Measurements from ENCODE around the gene ESPN.
A peak's percentile ranks its signal among the peaks of the same experiment; 100 is the strongest.

The ESPN gene, protein sequence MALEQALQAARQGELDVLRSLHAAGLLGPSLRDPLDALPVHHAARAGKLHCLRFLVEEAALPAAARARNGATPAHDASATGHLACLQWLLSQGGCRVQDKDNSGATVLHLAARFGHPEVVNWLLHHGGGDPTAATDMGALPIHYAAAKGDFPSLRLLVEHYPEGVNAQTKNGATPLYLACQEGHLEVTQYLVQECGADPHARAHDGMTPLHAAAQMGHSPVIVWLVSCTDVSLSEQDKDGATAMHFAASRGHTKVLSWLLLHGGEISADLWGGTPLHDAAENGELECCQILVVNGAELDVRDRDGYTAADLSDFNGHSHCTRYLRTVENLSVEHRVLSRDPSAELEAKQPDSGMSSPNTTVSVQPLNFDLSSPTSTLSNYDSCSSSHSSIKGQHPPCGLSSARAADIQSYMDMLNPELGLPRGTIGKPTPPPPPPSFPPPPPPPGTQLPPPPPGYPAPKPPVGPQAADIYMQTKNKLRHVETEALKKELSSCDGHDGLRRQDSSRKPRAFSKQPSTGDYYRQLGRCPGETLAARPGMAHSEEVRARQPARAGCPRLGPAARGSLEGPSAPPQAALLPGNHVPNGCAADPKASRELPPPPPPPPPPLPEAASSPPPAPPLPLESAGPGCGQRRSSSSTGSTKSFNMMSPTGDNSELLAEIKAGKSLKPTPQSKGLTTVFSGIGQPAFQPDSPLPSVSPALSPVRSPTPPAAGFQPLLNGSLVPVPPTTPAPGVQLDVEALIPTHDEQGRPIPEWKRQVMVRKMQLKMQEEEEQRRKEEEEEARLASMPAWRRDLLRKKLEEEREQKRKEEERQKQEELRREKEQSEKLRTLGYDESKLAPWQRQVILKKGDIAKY

DNA sequence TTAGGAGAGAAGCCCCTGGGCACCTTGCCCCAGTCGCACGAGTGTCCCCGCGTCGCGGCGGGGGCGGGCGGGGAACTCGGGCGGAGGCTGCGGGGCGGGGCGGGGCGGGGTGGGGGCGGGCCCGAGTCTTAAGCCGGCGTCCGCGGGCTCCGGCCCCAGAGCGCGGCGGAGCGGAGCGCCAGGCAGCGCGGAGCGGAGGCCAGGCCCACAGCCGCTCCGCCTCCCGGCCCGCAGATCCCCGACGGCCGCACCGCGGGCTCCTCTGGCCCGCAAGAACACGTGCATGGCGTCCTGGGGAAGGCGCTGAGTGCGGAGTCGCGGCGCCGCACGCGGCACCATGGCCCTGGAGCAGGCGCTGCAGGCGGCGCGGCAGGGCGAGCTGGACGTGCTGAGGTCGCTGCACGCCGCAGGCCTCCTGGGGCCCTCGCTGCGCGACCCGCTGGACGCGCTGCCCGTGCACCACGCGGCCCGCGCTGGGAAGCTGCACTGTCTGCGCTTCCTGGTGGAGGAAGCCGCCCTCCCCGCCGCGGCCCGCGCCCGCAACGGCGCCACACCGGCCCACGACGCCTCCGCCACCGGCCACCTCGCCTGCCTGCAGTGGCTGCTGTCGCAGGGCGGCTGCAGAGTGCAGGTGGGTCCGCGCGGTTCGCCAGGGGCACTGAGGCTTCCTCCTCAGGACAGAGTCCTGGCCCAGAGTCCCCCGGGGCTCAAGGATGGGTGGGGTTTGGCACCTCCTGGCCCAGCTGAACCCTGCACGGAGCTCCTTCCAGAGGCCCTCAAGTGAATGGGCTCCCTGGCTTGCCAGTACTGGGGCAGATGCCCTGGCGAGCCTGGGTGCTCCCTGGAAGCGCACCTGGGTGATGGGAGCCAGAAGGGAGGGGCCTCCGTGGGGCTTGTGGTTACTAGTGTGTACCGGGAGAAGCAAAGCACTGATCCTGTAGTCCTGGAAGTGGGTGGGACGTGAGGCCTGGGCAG lies at the start of gene ESPN:
TSS of gene ESPN (plus strand) at position 158 of the 975 bp plus-strand sequence. CDS start at position 338, 180 bp downstream.
- no peaks in the 10 kb centered on the region for H3K36me3 ChIP-seq (ENCODE audit: insufficient read depth, low read length)
- peaks cover 52 to 71% of the 10 kb centered on the region in 2 donors for H3K27me3 ChIP-seq (ENCODE audit: control insufficient read depth in 1 of 2, insufficient read depth in 2 of 2, low read length in 2 of 2)
- peaks cover 5% of the 10 kb centered on the region for H3K4me1 ChIP-seq (ENCODE audit: insufficient read depth, low read length)
- no peak within 1 kb of the TSS for H3K4me3 ChIP-seq (ENCODE audit: low read depth in 1 of 2, low read length in 2 of 2)
- no peaks in the 10 kb centered on the region for H3K9me3 ChIP-seq (ENCODE audit: low read length)
- no peak within 1 kb of the TSS for H3K9ac ChIP-seq (ENCODE audit: low read length)
- no peak within 1 kb of the TSS for H3K27ac ChIP-seq (ENCODE audit: low read depth, low read length)

- H3K27ac ChIP-seq (ENCODE audit: low read depth, low read length), result no peak overlapping the region
- no peaks in the 10 kb centered on the region for H3K9me3 ChIP-seq (ENCODE audit: low read length)
- no peaks in the 10 kb centered on the region for H3K27me3 ChIP-seq (ENCODE audit: control insufficient read depth in 1 of 2, insufficient read depth in 2 of 2, low read length in 2 of 2)
- no peaks in the 10 kb centered on the region for H3K36me3 ChIP-seq (ENCODE audit: insufficient read depth, low read length)
- no peaks in the 10 kb centered on the region for H3K4me1 ChIP-seq (ENCODE audit: insufficient read depth, low read length)
- H3K4me3 ChIP-seq (ENCODE audit: low read depth in 1 of 2, low read length in 2 of 2), result no peak overlapping the region
- H3K9ac ChIP-seq (ENCODE audit: low read length), result no peak overlapping the region
Measured at GRCh38 chr1:6378096-6378746, 46.4 kb upstream of the ESPN start.

DNA sequence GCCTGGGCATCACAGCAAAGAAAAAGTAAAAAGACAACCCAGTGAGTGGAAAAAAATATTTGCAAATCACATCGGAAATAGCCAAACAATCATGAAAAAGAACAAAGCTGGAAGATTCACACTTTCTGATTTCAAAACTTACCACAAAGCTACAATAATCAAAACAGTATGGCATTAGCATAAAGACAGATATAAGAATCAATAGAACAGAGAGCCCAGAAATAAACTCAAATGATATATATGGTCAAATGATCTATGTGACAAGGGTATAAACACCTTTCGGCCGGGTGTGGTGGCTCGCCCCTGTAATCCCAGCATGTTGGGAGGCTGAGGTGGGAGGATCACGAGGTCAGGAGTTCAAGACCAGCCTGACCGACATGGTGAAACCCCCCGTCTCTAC lies 44.5 kb upstream of the ESPN start:
- Histone ChIP-seq H3K27me3 (ENCODE audit: control insufficient read depth in 1 of 2, insufficient read depth in 2 of 2, low read length in 2 of 2) (no peaks in the 10 kb centered on the region), H3K36me3 (ENCODE audit: insufficient read depth, low read length) (no peaks in the 10 kb centered on the region), H3K4me3 (ENCODE audit: low read depth in 1 of 2, low read length in 2 of 2) (no peak overlapping the region), H3K27ac (ENCODE audit: low read depth, low read length) (no peak overlapping the region), H3K4me1 (ENCODE audit: insufficient read depth, low read length) (peaks cover 8% of the 10 kb centered on the region), H3K9ac (ENCODE audit: low read length) (no peak overlapping the region), H3K9me3 (ENCODE audit: low read length) (no peaks in the 10 kb centered on the region)

- Histone ChIP-seq H3K4me1 (ENCODE audit: insufficient read depth, low read length) (peaks cover 20% of the 10 kb centered on the region), H3K4me3 (ENCODE audit: low read depth in 1 of 2, low read length in 2 of 2) (no peak overlapping the region), H3K36me3 (ENCODE audit: insufficient read depth, low read length) (no peaks in the 10 kb centered on the region), H3K27me3 (ENCODE audit: control insufficient read depth in 1 of 2, insufficient read depth in 2 of 2, low read length in 2 of 2) (no peaks in the 10 kb centered on the region), H3K9ac (ENCODE audit: low read length) (no peak overlapping the region), H3K27ac (ENCODE audit: low read depth, low read length) (peak overlapping the region; percentile 87), H3K9me3 (ENCODE audit: low read length) (no peaks in the 10 kb centered on the region)
Measured at GRCh38 chr1:6384135-6384534, 40.4 kb upstream of the ESPN start.

GRCh38 chr1:6384962-6385361 lies 39.6 kb upstream of the ESPN start:
- Histone ChIP-seq H3K9me3 (ENCODE audit: low read length) (no peaks in the 10 kb centered on the region), H3K4me3 (ENCODE audit: low read depth in 1 of 2, low read length in 2 of 2) (no peak overlapping the region), H3K36me3 (ENCODE audit: insufficient read depth, low read length) (no peaks in the 10 kb centered on the region), H3K27ac (ENCODE audit: low read depth, low read length) (peak overlapping the region; percentile 87), H3K4me1 (ENCODE audit: insufficient read depth, low read length) (peaks cover 20% of the 10 kb centered on the region), H3K9ac (ENCODE audit: low read length) (no peak overlapping the region), H3K27me3 (ENCODE audit: control insufficient read depth in 1 of 2, insufficient read depth in 2 of 2, low read length in 2 of 2) (no peaks in the 10 kb centered on the region)

DNA sequence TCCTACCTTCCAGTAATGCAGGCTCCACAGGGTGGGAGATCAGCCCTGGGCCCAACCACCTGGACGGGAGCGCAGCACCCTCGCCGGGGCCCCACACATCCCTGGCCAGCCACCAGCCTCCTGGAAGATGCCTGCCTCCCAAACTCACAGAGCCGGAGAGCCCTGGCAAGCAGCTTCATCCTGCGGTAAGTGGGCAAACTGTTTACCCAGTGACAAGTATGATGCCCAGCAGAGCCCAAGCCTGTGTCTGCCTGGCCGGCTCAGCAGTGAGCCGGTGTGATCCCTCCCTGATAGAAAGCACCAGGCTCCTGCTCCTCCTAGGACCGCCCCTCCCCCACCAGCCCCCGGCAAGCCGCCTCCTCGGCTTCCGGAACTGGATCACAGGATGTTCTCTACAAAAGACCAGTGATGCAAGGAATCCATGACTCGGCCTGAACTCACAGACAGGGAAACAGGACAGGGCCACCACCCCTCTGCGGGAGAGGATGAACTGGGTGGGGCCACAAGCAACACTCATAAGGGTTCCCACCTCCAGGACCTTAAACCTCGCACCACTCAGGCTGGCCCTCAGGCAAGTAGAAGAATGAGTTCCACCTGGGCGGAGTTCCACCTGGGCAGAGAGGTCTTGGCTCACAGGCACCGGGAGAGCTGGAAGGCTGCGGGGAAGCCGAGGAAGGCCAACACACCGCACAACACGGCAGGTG lies 38.9 kb upstream of the ESPN start:
- Histone ChIP-seq H3K4me3 (ENCODE audit: low read depth in 1 of 2, low read length in 2 of 2) (no peak overlapping the region), H3K36me3 (ENCODE audit: insufficient read depth, low read length) (no peaks in the 10 kb centered on the region), H3K4me1 (ENCODE audit: insufficient read depth, low read length) (peaks cover 20% of the 10 kb centered on the region), H3K27me3 (ENCODE audit: control insufficient read depth in 1 of 2, insufficient read depth in 2 of 2, low read length in 2 of 2) (no peaks in the 10 kb centered on the region), H3K27ac (ENCODE audit: low read depth, low read length) (peak overlapping the region; percentile 87), H3K9ac (ENCODE audit: low read length) (no peak overlapping the region), H3K9me3 (ENCODE audit: low read length) (no peaks in the 10 kb centered on the region)

- Histone ChIP-seq H3K9ac (ENCODE audit: low read length) (no peak overlapping the region), H3K9me3 (ENCODE audit: low read length) (no peaks in the 10 kb centered on the region), H3K4me1 (ENCODE audit: insufficient read depth, low read length) (peaks cover 20% of the 10 kb centered on the region), H3K4me3 (ENCODE audit: low read depth in 1 of 2, low read length in 2 of 2) (no peak overlapping the region), H3K36me3 (ENCODE audit: insufficient read depth, low read length) (no peaks in the 10 kb centered on the region), H3K27me3 (ENCODE audit: control insufficient read depth in 1 of 2, insufficient read depth in 2 of 2, low read length in 2 of 2) (no peaks in the 10 kb centered on the region), H3K27ac (ENCODE audit: low read depth, low read length) (peak overlapping the region; percentile 87)
Measured at GRCh38 chr1:6386371-6386949, 38.1 kb upstream of the ESPN start.

DNA sequence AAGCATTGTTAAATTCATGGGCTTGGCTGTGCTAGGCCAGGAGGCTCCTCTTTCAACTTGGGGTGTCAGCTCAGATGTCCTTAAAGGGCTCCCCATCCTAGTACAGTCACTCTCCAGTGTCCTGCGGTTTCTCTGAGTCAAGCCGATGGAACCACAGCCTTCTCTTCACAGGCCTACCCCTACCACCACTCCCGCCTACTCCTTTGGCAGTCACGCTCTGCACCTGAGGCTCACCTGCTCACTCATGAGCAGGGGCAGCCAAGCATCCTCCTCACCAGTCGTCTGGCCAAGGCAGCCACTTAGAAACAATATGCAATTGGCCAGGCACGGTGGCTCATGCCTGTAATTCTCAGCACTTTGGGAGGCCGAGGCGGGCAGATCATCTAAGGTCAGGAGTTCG lies 34.6 kb upstream of the ESPN start:
- no peak overlapping the region for H3K4me3 ChIP-seq (ENCODE audit: low read depth in 1 of 2, low read length in 2 of 2)
- H3K27me3 ChIP-seq (ENCODE audit: control insufficient read depth in 1 of 2, insufficient read depth in 2 of 2, low read length in 2 of 2), result no peaks in the 10 kb centered on the region
- H3K36me3 ChIP-seq (ENCODE audit: insufficient read depth, low read length), result no peaks in the 10 kb centered on the region
- peaks cover 27% of the 10 kb centered on the region for H3K4me1 ChIP-seq (ENCODE audit: insufficient read depth, low read length)
- H3K9ac ChIP-seq (ENCODE audit: low read length), result no peak overlapping the region
- no peaks in the 10 kb centered on the region for H3K9me3 ChIP-seq (ENCODE audit: low read length)
- no peak overlapping the region for H3K27ac ChIP-seq (ENCODE audit: low read depth, low read length)

DNA sequence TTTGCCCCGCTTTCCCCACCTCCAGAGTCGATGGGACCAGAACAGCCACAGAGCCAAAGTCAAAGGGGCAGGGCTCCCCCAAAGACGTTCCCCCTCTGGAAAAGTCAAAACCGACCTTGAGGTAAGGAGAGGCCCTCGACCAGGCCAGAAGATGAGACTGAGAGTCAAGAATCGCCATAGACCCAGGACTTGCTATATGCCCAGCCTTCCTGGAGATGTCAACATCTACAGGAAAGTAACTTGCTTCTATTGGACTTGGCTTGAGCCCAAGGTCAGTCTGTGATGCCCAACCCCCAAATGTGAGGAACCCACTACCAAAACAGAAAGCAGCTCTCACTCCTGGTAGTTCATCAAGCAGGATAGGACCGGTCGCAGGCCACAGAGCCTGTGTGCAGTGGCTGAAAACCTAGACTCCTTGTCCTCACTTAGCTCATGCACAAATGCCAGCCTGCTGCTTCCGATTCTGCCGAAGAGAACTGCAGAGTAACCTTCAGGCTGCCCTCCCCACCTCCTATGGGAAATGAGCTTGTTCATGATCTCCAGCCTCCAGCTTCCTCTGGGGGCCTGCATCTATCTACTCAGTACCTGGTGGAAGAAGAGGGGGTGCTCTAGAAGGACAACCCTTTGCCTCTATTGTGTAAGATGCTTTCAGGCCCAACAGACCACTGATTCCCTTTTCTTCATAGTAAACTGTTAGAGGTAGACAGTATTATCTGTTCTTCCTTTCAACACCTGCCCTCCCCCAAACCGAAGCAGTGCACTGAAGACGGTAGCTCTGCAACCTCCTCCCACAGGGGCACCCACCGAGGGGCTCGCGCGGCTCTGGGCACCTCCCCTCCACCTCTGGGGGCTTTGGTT lies 32.4 kb upstream of the ESPN start:
- no peak overlapping the region for H3K9ac ChIP-seq (ENCODE audit: low read length)
- H3K9me3 ChIP-seq (ENCODE audit: low read length), result no peaks in the 10 kb centered on the region
- no peaks in the 10 kb centered on the region for H3K27me3 ChIP-seq (ENCODE audit: control insufficient read depth in 1 of 2, insufficient read depth in 2 of 2, low read length in 2 of 2)
- peaks cover 14% of the 10 kb centered on the region for H3K4me1 ChIP-seq (ENCODE audit: insufficient read depth, low read length)
- H3K27ac ChIP-seq (ENCODE audit: low read depth, low read length), result peak overlapping the region; percentile 12
- peak overlapping the region; percentile 18 to 61 for H3K4me3 ChIP-seq (ENCODE audit: low read depth in 1 of 2, low read length in 2 of 2)
- no peaks in the 10 kb centered on the region for H3K36me3 ChIP-seq (ENCODE audit: insufficient read depth, low read length)
